ENCODE data around the gene PIK3R5. TPM values are rescaled to one million over a fixed set of nuclear protein-coding genes. Genes with fewer than 3 reads are reported as not detected.
A peak's percentile ranks its signal among the peaks of the same experiment; 100 is the strongest.
"Not testable (repeated sequence)": the region's sequence is repeated elsewhere in the genome, so short reads cannot be mapped to it uniquely, and the experiment has no call there.

Gene PIK3R5
- total RNA-seq, 1 donor from 2014 or later = 0.29 TPM

- peak; percentile 87 for TF ChIP-seq CTCF (conservative IDR thresholded peaks at IDR 0.05)
- Mint-ChIP-seq H3K9me3 (no peaks in the 10 kb centered on the region), H3K36me3 (no peaks in the 10 kb centered on the region), H3K27me3 (peaks cover 13% of the 10 kb centered on the region), H3K4me3 (no peak overlapping the region), H3K27ac (no peak overlapping the region), H3K4me1 (ENCODE audit: unreplicated experiment) (peaks cover 9% of the 10 kb centered on the region)
- peak; percentile 68 for DNase-seq (ENCODE audit: extremely low spot score, unreplicated experiment)
These were observed 26.2 kb upstream of the PIK3R5 start for GRCh38 chr17:8991514-8992285.

- not testable (repeated sequence) for H3K4me1 Mint-ChIP-seq (ENCODE audit: unreplicated experiment); H3K36me3 Mint-ChIP-seq; H3K4me3 Mint-ChIP-seq; H3K27ac Mint-ChIP-seq; DNase-seq (ENCODE audit: extremely low spot score, unreplicated experiment); H3K9me3 Mint-ChIP-seq
- H3K27me3 Mint-ChIP-seq = peaks cover 10% of the 10 kb centered on the region
These were observed 22.9 kb upstream of the PIK3R5 start for GRCh38 chr17:8988263-8988935.

GRCh38 chr17:8986295-8986694, 20.8 kb upstream of the PIK3R5 start:
- Mint-ChIP-seq H3K4me1 (ENCODE audit: unreplicated experiment) (no peaks in the 10 kb centered on the region), H3K9me3 (peaks cover 9% of the 10 kb centered on the region), H3K27me3 (peaks cover 7% of the 10 kb centered on the region), H3K27ac (no peak overlapping the region), H3K4me3 (no peak overlapping the region), H3K36me3 (no peaks in the 10 kb centered on the region)
- TF ChIP-seq CTCF (conservative IDR thresholded peaks at IDR 0.05) = no peak
- DNase-seq (ENCODE audit: extremely low spot score, unreplicated experiment) = no peak

GRCh38 chr17:8985054-8985701, 19.7 kb upstream of the PIK3R5 start:
- Mint-ChIP-seq H3K4me3 (no peak overlapping the region), H3K4me1 (ENCODE audit: unreplicated experiment) (no peaks in the 10 kb centered on the region), H3K36me3 (no peaks in the 10 kb centered on the region), H3K27ac (no peak overlapping the region), H3K9me3 (peaks cover 9% of the 10 kb centered on the region), H3K27me3 (peaks cover 6% of the 10 kb centered on the region)
- TF ChIP-seq CTCF (conservative IDR thresholded peaks at IDR 0.05) = no peak
- DNase-seq (ENCODE audit: extremely low spot score, unreplicated experiment) = peak; percentile 25

GRCh38 chr17:8984225-8984624, 18.7 kb upstream of the PIK3R5 start:
- H3K27me3 Mint-ChIP-seq; H3K9me3 Mint-ChIP-seq; H3K27ac Mint-ChIP-seq; DNase-seq (ENCODE audit: extremely low spot score, unreplicated experiment); H3K4me3 Mint-ChIP-seq; H3K36me3 Mint-ChIP-seq; H3K4me1 Mint-ChIP-seq (ENCODE audit: unreplicated experiment): not testable (repeated sequence)

GRCh38 chr17:8981443-8981842, 15.9 kb upstream of the PIK3R5 start:
- no peak overlapping the region for H3K27ac Mint-ChIP-seq
- TF ChIP-seq CTCF (conservative IDR thresholded peaks at IDR 0.05) = no peak
- H3K27me3 Mint-ChIP-seq = peaks cover 3% of the 10 kb centered on the region
- DNase-seq (ENCODE audit: extremely low spot score, unreplicated experiment) = no peak
- no peak overlapping the region for H3K4me3 Mint-ChIP-seq
- H3K4me1 Mint-ChIP-seq (ENCODE audit: unreplicated experiment) = peaks cover 5% of the 10 kb centered on the region
- peaks cover 9% of the 10 kb centered on the region for H3K9me3 Mint-ChIP-seq
- no peaks in the 10 kb centered on the region for H3K36me3 Mint-ChIP-seq
